Mesendoderm (in vitro differentiated cells): ENCODE measurements around the gene UNC5B.

Experiments used
- DNase-seq: peaks from one replicate; pipeline ENCODE4 v3.0.0; 2013
- H2AK5ac ChIP-seq: 2 replicates; pipeline ENCODE4 v1.6.1; 2013; ENCODE audit warnings: low read length, inconsistent platforms
- H2BK120ac ChIP-seq: 2 replicates; pipeline ENCODE4 v1.6.1; 2013; ENCODE audit warnings: low read depth, mild to moderate bottlenecking, low read length, moderate library complexity, mixed read lengths
- H2BK15ac ChIP-seq: replicated peaks from 2 replicates; pipeline ENCODE4 v1.6.1; 2013; ENCODE audit warnings: low read depth, mild to moderate bottlenecking, moderate library complexity
- H2BK5ac ChIP-seq: 2 replicates; pipeline ENCODE4 v1.6.1; 2013; ENCODE audit warnings: low read length, inconsistent platforms
- H3K18ac ChIP-seq: 2 replicates; pipeline ENCODE4 v1.6.1; 2013; ENCODE audit warnings: mild to moderate bottlenecking, low read length, mixed read lengths
- H3K23ac ChIP-seq: one replicate; pipeline ENCODE4 v1.6.1; 2013; ENCODE audit warnings: low read length
- H3K27ac ChIP-seq: 2 replicates; pipeline ENCODE4 v1.5.1; 2013; ENCODE audit warnings: low read depth, mild to moderate bottlenecking, inconsistent platforms, low read length, moderate library complexity
- H3K27me3 ChIP-seq: 2 replicates; pipeline ENCODE4 v1.6.1; 2013; ENCODE audit warnings: low read length, control low read depth, mild to moderate bottlenecking, inconsistent platforms; ENCODE audit not compliant: insufficient read depth, poor library complexity
- H3K36me3 ChIP-seq: 2 replicates; pipeline ENCODE4 v1.6.1; 2013; ENCODE audit warnings: low read length, inconsistent platforms; ENCODE audit not compliant: control insufficient read depth, insufficient read depth
- H3K4ac ChIP-seq: one replicate; pipeline ENCODE4 v1.6.1; 2013; ENCODE audit warnings: low read depth, mild to moderate bottlenecking, low read length, moderate library complexity
- H3K4me1 ChIP-seq: 2 replicates; pipeline ENCODE4 v1.6.1; 2013; ENCODE audit warnings: low read depth, low read length, inconsistent platforms; ENCODE audit not compliant: control insufficient read depth
- H3K4me2 ChIP-seq: 2 replicates; pipeline ENCODE4 v1.6.1; 2013; ENCODE audit warnings: low read length
- H3K4me3 ChIP-seq: 2 replicates; pipeline ENCODE4 v1.5.1; 2013; ENCODE audit warnings: mild to moderate bottlenecking, low read length
- H3K56ac ChIP-seq: one replicate; pipeline ENCODE4 v1.6.1; 2013; ENCODE audit warnings: low read length
- H3K79me1 ChIP-seq: 2 replicates; pipeline ENCODE4 v1.6.1; 2013; ENCODE audit warnings: low read length, inconsistent platforms
- H3K79me2 ChIP-seq: 2 replicates; pipeline ENCODE4 v1.6.1; 2013; ENCODE audit warnings: mild to moderate bottlenecking, low read length; ENCODE audit not compliant: control insufficient read depth, insufficient read depth
- H3K9ac ChIP-seq: 2 replicates; pipeline ENCODE4 v1.6.1; 2013; ENCODE audit warnings: low read length, inconsistent platforms
- H4K5ac ChIP-seq: one replicate; pipeline ENCODE4 v1.6.1; 2013; ENCODE audit warnings: low read length
- H4K8ac ChIP-seq: one replicate; pipeline ENCODE4 v1.6.1; 2013; ENCODE audit warnings: low read depth, mild to moderate bottlenecking, control low read depth, low read length, moderate library complexity
- WGBS: extraction: QIAGEN DNeasy Blood & Tissue Kit; methylation state at CpG from one replicate; pipeline ENCODE4 v1.1.7; 2013; ENCODE audit warnings: low lambda C conversion rate, missing lambda C conversion rate; ENCODE audit not compliant: insufficient coverage; ENCODE audit errors: extremely low coverage; 5-methylcytosine and 5-hydroxymethylcytosine counted together

Gene UNC5B

GRCh38 chr10:71268758-71269157, 56.4 kb downstream of the UNC5B start:
- no peak overlapping the region for H3K4me2 ChIP-seq
- H2AK5ac ChIP-seq: no peak overlapping the region
- no peak overlapping the region for H3K23ac ChIP-seq
- no peaks in the 10 kb centered on the region for H3K27me3 ChIP-seq
- peaks cover 16% of the 10 kb centered on the region for H3K4me1 ChIP-seq
- peak overlapping the region; percentile 21 for H3K9ac ChIP-seq
- WGBS: no CpG with 5 or more reads among the region's 11 CpGs
- H3K79me2 ChIP-seq: peaks cover 3% of the 10 kb centered on the region
- no peak overlapping the region for H4K8ac ChIP-seq
- H3K18ac ChIP-seq: peak overlapping the region; percentile 10
- H4K5ac ChIP-seq: no peak overlapping the region
- no peak overlapping the region for H3K27ac ChIP-seq
- DNase-seq: no peak
- peaks cover 5% of the 10 kb centered on the region for H3K79me1 ChIP-seq
- no peak overlapping the region for H2BK5ac ChIP-seq
- H2BK120ac ChIP-seq: no peak overlapping the region
- H3K4ac ChIP-seq: peak overlapping the region; percentile 18
- peak overlapping the region; percentile 82 for H3K56ac ChIP-seq
- no peak overlapping the region for H3K4me3 ChIP-seq
- no peaks in the 10 kb centered on the region for H3K36me3 ChIP-seq
- H2BK15ac ChIP-seq: no peak overlapping the region

GRCh38 chr10:71269301-71270288, 57.2 kb downstream of the UNC5B start:
- Histone ChIP-seq H3K23ac (no peak overlapping the region), H3K27me3 (no peaks in the 10 kb centered on the region), H3K9ac (no peak overlapping the region), H3K4me3 (no peak overlapping the region), H3K27ac (peak overlapping the region; percentile 71), H2AK5ac (no peak overlapping the region), H3K79me2 (peaks cover 3% of the 10 kb centered on the region), H4K8ac (no peak overlapping the region), H4K5ac (no peak overlapping the region), H2BK15ac (no peak overlapping the region), H3K4me1 (peaks cover 13% of the 10 kb centered on the region), H2BK5ac (peak overlapping the region; percentile 18), H2BK120ac (no peak overlapping the region), H3K4me2 (no peak overlapping the region), H3K79me1 (peaks cover 5% of the 10 kb centered on the region), H3K56ac (peak overlapping the region; percentile 83), H3K4ac (peak overlapping the region; percentile 64), H3K18ac (peak overlapping the region; percentile 5), H3K36me3 (no peaks in the 10 kb centered on the region)
- peak; percentile 92 for DNase-seq
- WGBS: no CpG with 5 or more reads among the region's 11 CpGs

GRCh38 chr10:71270301-71271220, 58.2 kb downstream of the UNC5B start:
- Histone ChIP-seq H3K56ac (peak overlapping the region; percentile 71), H3K4me3 (no peak overlapping the region), H3K18ac (no peak overlapping the region), H3K9ac (peak overlapping the region; percentile 41), H3K79me1 (peaks cover 5% of the 10 kb centered on the region), H3K79me2 (peaks cover 3% of the 10 kb centered on the region), H3K4me2 (no peak overlapping the region), H2BK120ac (no peak overlapping the region), H3K4ac (no peak overlapping the region), H3K27ac (no peak overlapping the region), H2AK5ac (no peak overlapping the region), H3K27me3 (no peaks in the 10 kb centered on the region), H4K8ac (no peak overlapping the region), H4K5ac (no peak overlapping the region), H3K4me1 (peaks cover 12% of the 10 kb centered on the region), H3K23ac (peak overlapping the region; percentile 15), H2BK5ac (no peak overlapping the region), H3K36me3 (no peaks in the 10 kb centered on the region), H2BK15ac (no peak overlapping the region)
- peak; percentile 95 for DNase-seq
- no CpG with 5 or more reads among the region's 10 CpGs for WGBS

- no peak overlapping the region for H4K8ac ChIP-seq
- no peak overlapping the region for H4K5ac ChIP-seq
- no peak overlapping the region for H3K56ac ChIP-seq
- H3K9ac ChIP-seq: no peak overlapping the region
- no peak overlapping the region for H3K23ac ChIP-seq
- H2BK5ac ChIP-seq: no peak overlapping the region
- H3K79me2 ChIP-seq: peaks cover 3% of the 10 kb centered on the region
- no CpG with 5 or more reads among the region's 14 CpGs for WGBS
- peaks cover 5% of the 10 kb centered on the region for H3K79me1 ChIP-seq
- no peak overlapping the region for H3K4ac ChIP-seq
- H3K18ac ChIP-seq: no peak overlapping the region
- DNase-seq: no peak
- H2BK120ac ChIP-seq: no peak overlapping the region
- no peak overlapping the region for H3K27ac ChIP-seq
- H3K27me3 ChIP-seq: no peaks in the 10 kb centered on the region
- H2BK15ac ChIP-seq: no peak overlapping the region
- H3K4me1 ChIP-seq: peaks cover 8% of the 10 kb centered on the region
- no peak overlapping the region for H3K4me2 ChIP-seq
- no peak overlapping the region for H3K4me3 ChIP-seq
- no peak overlapping the region for H2AK5ac ChIP-seq
- H3K36me3 ChIP-seq: no peaks in the 10 kb centered on the region
These were observed 59.3 kb downstream of the UNC5B start for GRCh38 chr10:71271662-71272055.

- Histone ChIP-seq H3K23ac (no peak overlapping the region), H4K5ac (no peak overlapping the region), H2AK5ac (no peak overlapping the region), H2BK5ac (no peak overlapping the region), H3K27ac (no peak overlapping the region), H3K27me3 (no peaks in the 10 kb centered on the region), H4K8ac (no peak overlapping the region), H3K4me1 (peaks cover 8% of the 10 kb centered on the region), H3K4me2 (no peak overlapping the region), H3K79me2 (peaks cover 3% of the 10 kb centered on the region), H3K56ac (no peak overlapping the region), H2BK15ac (no peak overlapping the region), H3K4me3 (no peak overlapping the region), H3K79me1 (peaks cover 5% of the 10 kb centered on the region), H3K36me3 (no peaks in the 10 kb centered on the region), H2BK120ac (no peak overlapping the region), H3K9ac (no peak overlapping the region), H3K4ac (no peak overlapping the region), H3K18ac (no peak overlapping the region)
- WGBS: no CpG with 5 or more reads among the region's 15 CpGs
- no peak for DNase-seq
These were observed 59.8 kb downstream of the UNC5B start for GRCh38 chr10:71272056-71272771.
